GM12873 (cell line): Measurements from ENCODE around the gene SPTBN1.
A peak's percentile ranks its signal among the peaks of the same experiment; 100 is the strongest.

ENCODE experiments used
- CTCF ChIP-seq: IDR thresholded peaks from 2 replicates; pipeline ENCODE4 v1.5.1; 2012; ENCODE audit warnings: low read depth, mild to moderate bottlenecking, moderate library complexity, low read length, control low read depth; ENCODE audit not compliant: insufficient read depth; ENCODE audit errors: missing control alignments

SPTBN1 gene

GRCh38 chr2:54664238-54664786, 208.2 kb downstream of the SPTBN1 start:
- no peak for TF ChIP-seq CTCF

GRCh38 chr2:54665436-54665856, 209.3 kb downstream of the SPTBN1 start:
- TF ChIP-seq CTCF, result peak; percentile 74

- TF ChIP-seq CTCF, result no peak
Observed at GRCh38 chr2:54666131-54666633, 210.1 kb downstream of the SPTBN1 start.

- no peak for TF ChIP-seq CTCF
Observed at GRCh38 chr2:54666634-54667265, 210.6 kb downstream of the SPTBN1 start.

GRCh38 chr2:54667266-54667639, 211.1 kb downstream of the SPTBN1 start:
- TF ChIP-seq CTCF, result no peak

- TF ChIP-seq CTCF, result no peak
Observed at GRCh38 chr2:54667726-54668650, 211.9 kb downstream of the SPTBN1 start.

GRCh38 chr2:54668711-54669110, 212.6 kb downstream of the SPTBN1 start:
- no peak for TF ChIP-seq CTCF
